SJSA1 (cell line): Measurements from ENCODE around the gene VPS36. TPM values are rescaled to one million over a fixed set of nuclear protein-coding genes. Genes with fewer than 3 reads are reported as not detected.
"Not testable (repeated sequence)": the region's sequence is repeated elsewhere in the genome, so short reads cannot be mapped to it uniquely, and the experiment has no call there.

Source experiments
- DNase-seq, 2 experiments: peaks; one replicate each; pipeline ENCODE4 v3.0.0-alpha.2; 2015 to 2020; ENCODE audit warnings: low spot score in 2 of 2, low read depth in 1 of 2
- H3K27ac ChIP-seq: fragments of 250-450 bp; sonication (Bioruptor Pico); 2 replicates; pipeline ENCODE4 v1.5.1; 2020; ENCODE audit warnings: mild to moderate bottlenecking, moderate library complexity
- H3K27me3 ChIP-seq: fragments of 250-450 bp; sonication (Bioruptor Pico); replicated peaks from 2 replicates; pipeline ENCODE4 v1.5.1; 2020; ENCODE audit warnings: mild to moderate bottlenecking, moderate library complexity
- H3K36me3 ChIP-seq: fragments of 250-450 bp; sonication (Bioruptor Pico); 2 replicates; pipeline ENCODE4 v1.5.1; 2020; ENCODE audit warnings: mild to moderate bottlenecking
- H3K4me1 ChIP-seq: fragments of 250-450 bp; sonication (Bioruptor Pico); replicated peaks from 2 replicates; pipeline ENCODE4 v1.6.1; 2021; ENCODE audit warnings: mild to moderate bottlenecking
- H3K4me3 ChIP-seq: fragments of 250-450 bp; sonication (Bioruptor Pico); 2 replicates; pipeline ENCODE4 v1.5.1; 2020; ENCODE audit warnings: mild to moderate bottlenecking
- H3K9me3 ChIP-seq: fragments of 250-450 bp; sonication (Bioruptor Pico); replicated peaks from 2 replicates; pipeline ENCODE4 v1.5.1; 2020; ENCODE audit warnings: mild to moderate bottlenecking
- total RNA-seq: library from RNA; depleted of rRNA; stranded (reverse); fragments of >200 nt; shearing (Covaris generic); gene quantifications from 2 replicates; pipeline ENCODE4 v1.2.3, GENCODE V29; 2014; rRNA removed

VPS36 gene
- total RNA-seq, 1 experiment from 2014 or later, result 42.3 TPM

- no peak for DNase-seq
- no peaks in the 10 kb centered on the region for H3K36me3 ChIP-seq
These were observed 67.1 kb downstream of the VPS36 start for GRCh38 chr13:52383366-52383765.

GRCh38 chr13:52378312-52378711, 72.1 kb downstream of the VPS36 start:
- Histone ChIP-seq H3K27me3 (no peaks in the 10 kb centered on the region), H3K4me3 (no peak overlapping the region), H3K9me3 (no peaks in the 10 kb centered on the region), H3K4me1 (no peaks in the 10 kb centered on the region), H3K36me3 (no peaks in the 10 kb centered on the region), H3K27ac (no peak overlapping the region)
- DNase-seq, result no peak

More at GRCh38 chr13:52383366-52383765, 67.1 kb downstream of the VPS36 start:
- Histone ChIP-seq H3K9me3 (no peaks in the 10 kb centered on the region), H3K4me3 (no peak overlapping the region), H3K27me3 (no peaks in the 10 kb centered on the region), H3K4me1 (no peaks in the 10 kb centered on the region), H3K27ac (no peak overlapping the region)

- no peaks in the 10 kb centered on the region for H3K9me3 ChIP-seq
- no peak overlapping the region for H3K27ac ChIP-seq
- H3K36me3 ChIP-seq, result no peaks in the 10 kb centered on the region
- no peaks in the 10 kb centered on the region for H3K27me3 ChIP-seq
- DNase-seq, result no peak
- no peak overlapping the region for H3K4me3 ChIP-seq
- H3K4me1 ChIP-seq, result no peaks in the 10 kb centered on the region
These were observed 72.5 kb downstream of the VPS36 start for GRCh38 chr13:52377898-52378297.

GRCh38 chr13:52374873-52375411, 75.5 kb downstream of the VPS36 start:
- no peak for DNase-seq
- no peak overlapping the region for H3K4me3 ChIP-seq
- no peaks in the 10 kb centered on the region for H3K9me3 ChIP-seq
- no peaks in the 10 kb centered on the region for H3K36me3 ChIP-seq
- H3K27ac ChIP-seq, result no peak overlapping the region
- H3K27me3 ChIP-seq, result no peaks in the 10 kb centered on the region
- no peaks in the 10 kb centered on the region for H3K4me1 ChIP-seq

GRCh38 chr13:52374389-52374788, 76.0 kb downstream of the VPS36 start:
- no peak overlapping the region for H3K4me3 ChIP-seq
- no peaks in the 10 kb centered on the region for H3K36me3 ChIP-seq
- H3K4me1 ChIP-seq, result no peaks in the 10 kb centered on the region
- no peak for DNase-seq
- no peaks in the 10 kb centered on the region for H3K9me3 ChIP-seq
- no peak overlapping the region for H3K27ac ChIP-seq
- no peaks in the 10 kb centered on the region for H3K27me3 ChIP-seq

- not testable (repeated sequence) for H3K27ac ChIP-seq, H3K4me3 ChIP-seq, H3K27me3 ChIP-seq, H3K36me3 ChIP-seq, H3K9me3 ChIP-seq, H3K4me1 ChIP-seq, DNase-seq
These were observed 77.2 kb downstream of the VPS36 start for GRCh38 chr13:52373277-52373676.

GRCh38 chr13:52371736-52372247, 78.6 kb downstream of the VPS36 start:
- no peak overlapping the region for H3K4me3 ChIP-seq
- H3K36me3 ChIP-seq, result no peaks in the 10 kb centered on the region
- no peak overlapping the region for H3K27ac ChIP-seq
- no peaks in the 10 kb centered on the region for H3K27me3 ChIP-seq
- no peaks in the 10 kb centered on the region for H3K4me1 ChIP-seq
- H3K9me3 ChIP-seq, result no peaks in the 10 kb centered on the region
- DNase-seq, result no peak

GRCh38 chr13:52366291-52366690, 84.1 kb downstream of the VPS36 start:
- Histone ChIP-seq H3K4me1 (no peaks in the 10 kb centered on the region), H3K36me3 (no peaks in the 10 kb centered on the region), H3K27me3 (no peaks in the 10 kb centered on the region), H3K27ac (no peak overlapping the region), H3K4me3 (no peak overlapping the region), H3K9me3 (no peaks in the 10 kb centered on the region)
- DNase-seq, result no peak

Other genes starting within 250 kb of the VPS36 start
- gene THSD1, start 44.5 kb downstream of the VPS36 start, total RNA-seq, result 0.34 and 0.75 TPM in 2 replicates
- 57.8 and 77.7 TPM in 2 replicates for gene CKAP2, start 4.8 kb upstream of the VPS36 start, total RNA-seq
- 2.7 and 4.0 TPM in 2 replicates for gene HNRNPA1L2, start 191.8 kb upstream of the VPS36 start, total RNA-seq
- 49.8 and 52.8 TPM in 2 replicates for gene SUGT1, start 202.2 kb upstream of the VPS36 start, total RNA-seq